Neutrophil (primary cell): ENCODE measurements around the gene RNU4-1.
"Not testable (repeated sequence)": the region's sequence is repeated elsewhere in the genome, so short reads cannot be mapped to it uniquely, and the experiment has no call there.

Experiments used
- H3K27ac ChIP-seq: fragments of 200-600 bp; sonication (generic); 2 replicates; pipeline ENCODE4 v1.5.1; 2016; ENCODE audit warnings: mild to moderate bottlenecking, moderate library complexity
- H3K27me3 ChIP-seq: fragments of 200-600 bp; sonication (generic); 2 replicates; pipeline ENCODE4 v1.6.0; 2016; ENCODE audit warnings: mild to moderate bottlenecking
- H3K36me3 ChIP-seq: fragments of 200-600 bp; sonication (generic); 2 replicates; pipeline ENCODE4 v1.5.1; 2017
- H3K4me1 ChIP-seq, 2 experiments: fragments of 200-600 bp in 1 of 2; sonication (generic) in 1 of 2; 1 replicate in 1 of 2; 2 replicates in 1 of 2; pipeline versions ENCODE4 v1.5.1 to v1.6.1; 2013 to 2016; ENCODE audit warnings: low read depth in 1 of 2, low read length in 1 of 2, mild to moderate bottlenecking in 1 of 2, moderate library complexity in 1 of 2; ENCODE audit not compliant: control insufficient read depth in 1 of 2, insufficient read depth in 1 of 2
- H3K4me3 ChIP-seq, 2 experiments: fragments of 200-600 bp in 1 of 2; sonication (generic) in 1 of 2; 1 replicate in 1 of 2; 2 replicates in 1 of 2; pipeline ENCODE4 v1.5.1; 2013 to 2016; ENCODE audit warnings: low read depth in 1 of 2, low read length in 1 of 2, mild to moderate bottlenecking in 1 of 2, moderate library complexity in 1 of 2
- H3K9me3 ChIP-seq: fragments of 200-600 bp; sonication (generic); 2 replicates; pipeline ENCODE4 v1.5.1; 2016
- TF ChIP-seq, protein P1 (sequence below): fragments of 200-600 bp; sonication (generic); IDR thresholded peaks from 2 replicates; pipeline ENCODE4 v1.5.1; 2016; ENCODE audit warnings: antibody characterized with exemption

Gene RNU4-1

DNA sequence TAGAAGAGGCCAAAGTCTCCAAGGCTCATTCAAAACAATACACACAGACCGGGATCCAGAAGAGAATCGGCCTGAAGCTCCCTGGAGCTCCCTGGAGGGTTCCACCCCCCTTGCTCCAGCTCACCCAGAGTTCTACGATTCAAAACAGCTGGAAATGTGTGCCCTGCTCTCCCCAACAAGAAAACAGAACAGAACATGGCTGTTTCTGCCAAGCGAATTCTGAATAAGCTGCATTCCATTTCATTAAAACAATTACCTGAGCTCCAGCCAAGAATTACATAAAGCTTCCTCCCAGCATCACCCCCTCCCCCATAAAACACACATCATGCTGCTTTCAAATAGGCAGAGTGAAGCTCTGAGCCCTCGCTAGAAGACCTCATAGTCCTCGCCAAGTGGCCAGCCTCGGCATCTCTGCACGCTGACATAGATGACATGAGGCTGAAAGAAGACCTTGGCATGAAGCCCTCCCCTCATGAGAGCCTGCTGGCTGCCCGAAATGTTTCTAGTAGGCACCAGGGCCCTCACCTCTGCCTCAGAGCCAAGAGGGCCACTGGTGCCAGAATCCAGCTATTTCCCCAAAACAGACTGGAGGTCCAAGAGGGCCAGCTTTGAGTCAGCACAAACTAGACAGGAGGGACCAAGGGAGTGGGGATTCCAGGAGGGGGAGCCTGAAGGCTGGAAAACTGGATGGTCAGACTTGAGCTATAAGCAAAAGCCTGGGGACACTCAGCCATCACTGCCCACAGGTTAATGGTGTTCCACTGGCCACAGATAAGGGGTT is 35.8 kb downstream of the RNU4-1 start:
- Histone ChIP-seq H3K4me3 (no peak overlapping the region), H3K9me3 (no peaks in the 10 kb centered on the region), H3K27me3 (no peaks in the 10 kb centered on the region), H3K36me3 (peaks cover 37% of the 10 kb centered on the region), H3K27ac (peak overlapping the region; percentile 99), H3K4me1 (peaks cover 98 to 99% of the 10 kb centered on the region in 2 experiments)
- TF ChIP-seq, protein P1, sequence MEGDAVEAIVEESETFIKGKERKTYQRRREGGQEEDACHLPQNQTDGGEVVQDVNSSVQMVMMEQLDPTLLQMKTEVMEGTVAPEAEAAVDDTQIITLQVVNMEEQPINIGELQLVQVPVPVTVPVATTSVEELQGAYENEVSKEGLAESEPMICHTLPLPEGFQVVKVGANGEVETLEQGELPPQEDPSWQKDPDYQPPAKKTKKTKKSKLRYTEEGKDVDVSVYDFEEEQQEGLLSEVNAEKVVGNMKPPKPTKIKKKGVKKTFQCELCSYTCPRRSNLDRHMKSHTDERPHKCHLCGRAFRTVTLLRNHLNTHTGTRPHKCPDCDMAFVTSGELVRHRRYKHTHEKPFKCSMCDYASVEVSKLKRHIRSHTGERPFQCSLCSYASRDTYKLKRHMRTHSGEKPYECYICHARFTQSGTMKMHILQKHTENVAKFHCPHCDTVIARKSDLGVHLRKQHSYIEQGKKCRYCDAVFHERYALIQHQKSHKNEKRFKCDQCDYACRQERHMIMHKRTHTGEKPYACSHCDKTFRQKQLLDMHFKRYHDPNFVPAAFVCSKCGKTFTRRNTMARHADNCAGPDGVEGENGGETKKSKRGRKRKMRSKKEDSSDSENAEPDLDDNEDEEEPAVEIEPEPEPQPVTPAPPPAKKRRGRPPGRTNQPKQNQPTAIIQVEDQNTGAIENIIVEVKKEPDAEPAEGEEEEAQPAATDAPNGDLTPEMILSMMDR: no peak

DNA sequence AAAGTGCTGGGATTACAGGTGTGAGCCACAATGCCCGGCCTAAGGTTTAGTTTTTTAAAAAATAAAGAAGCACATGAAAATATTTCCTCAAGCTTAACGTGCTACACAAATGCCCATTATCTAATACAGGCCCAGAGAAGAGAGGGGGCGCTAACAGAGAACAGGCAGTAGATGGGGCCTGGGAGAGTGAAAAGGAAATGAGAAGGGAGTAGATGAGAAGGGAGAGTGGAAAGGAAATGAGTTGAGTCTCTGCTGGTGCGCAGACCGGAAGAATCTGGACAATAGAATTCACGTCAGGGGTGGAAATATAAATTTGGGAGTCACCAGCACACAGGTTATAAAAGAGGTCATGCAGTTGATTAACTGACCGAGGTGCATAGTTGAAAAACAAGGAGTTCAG is 38.2 kb downstream of the RNU4-1 start:
- TF ChIP-seq, protein P1: no peak
- Histone ChIP-seq H3K36me3 (peaks cover 19% of the 10 kb centered on the region), H3K27ac (peak overlapping the region; percentile 99), H3K4me1 (peaks cover 98 to 99% of the 10 kb centered on the region in 2 experiments), H3K4me3 (peak overlapping the region in 1 of 2 experiments; percentile 62), H3K9me3 (no peaks in the 10 kb centered on the region), H3K27me3 (no peaks in the 10 kb centered on the region)

DNA sequence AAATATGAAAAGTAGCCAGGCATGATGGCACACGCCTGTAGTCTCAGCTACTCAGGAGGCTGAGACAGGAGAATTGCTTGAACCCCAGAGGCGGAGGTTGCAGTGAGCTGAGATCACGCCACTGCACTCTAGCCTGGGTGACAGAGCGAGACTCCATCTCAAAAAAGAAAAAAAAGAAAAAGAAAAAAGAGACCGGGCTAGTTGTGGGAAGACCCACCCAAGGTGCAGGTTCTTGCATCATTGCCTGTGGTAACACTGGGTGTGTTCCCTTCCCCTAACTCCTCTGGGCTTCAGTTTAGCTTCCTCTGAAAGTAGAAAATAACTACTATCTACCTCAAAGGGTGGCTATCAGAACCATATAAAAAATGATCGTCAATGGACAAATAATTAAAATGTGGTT is 39.7 kb downstream of the RNU4-1 start:
- not testable (repeated sequence) for H3K9me3 ChIP-seq, H3K27me3 ChIP-seq
- Histone ChIP-seq H3K4me1 (peaks cover 98 to 99% of the 10 kb centered on the region in 2 experiments), H3K36me3 (peaks cover 18% of the 10 kb centered on the region), H3K27ac (peak overlapping the region; percentile 99), H3K4me3 (peak overlapping the region; percentile 36 to 62)

GRCh38 chr12:120252071-120252906 is 40.7 kb downstream of the RNU4-1 start:
- Histone ChIP-seq H3K9me3 (no peaks in the 10 kb centered on the region), H3K4me1 (peaks cover 98 to 99% of the 10 kb centered on the region in 2 experiments), H3K27ac (peak overlapping the region; percentile 99), H3K27me3 (no peaks in the 10 kb centered on the region), H3K36me3 (peaks cover 18% of the 10 kb centered on the region), H3K4me3 (peak overlapping the region; percentile 36 to 62)
- TF ChIP-seq, protein P1: peak; percentile 52

- Histone ChIP-seq H3K27ac (peak overlapping the region; percentile 99), H3K4me1 (peaks cover 98 to 99% of the 10 kb centered on the region in 2 experiments), H3K4me3 (peak overlapping the region; percentile 36 to 62), H3K36me3 (peaks cover 18% of the 10 kb centered on the region)
- not testable (repeated sequence) for H3K9me3 ChIP-seq, H3K27me3 ChIP-seq
Observed at GRCh38 chr12:120251364-120252070, 41.5 kb downstream of the RNU4-1 start.
